Stimulated activated CD4-positive, alpha-beta T cell treated with anti-CD3 and anti-CD28 coated beads, Interleukin-12 subunit alpha, Interleukin-12 subunit beta, amount 100 ng/mL, for 24 hours (primary cell): Measurements from ENCODE around the gene NSUN7.
"Not testable (repeated sequence)": the region's sequence is repeated elsewhere in the genome, so short reads cannot be mapped to it uniquely, and the experiment has no call there.

Source experiments
- DNase-seq, 2 experiments: peaks; one replicate each; pipeline ENCODE4 v3.0.0-alpha.2; 2020; ENCODE audit warnings: low read depth in 2 of 2

The NSUN7 gene, protein sequence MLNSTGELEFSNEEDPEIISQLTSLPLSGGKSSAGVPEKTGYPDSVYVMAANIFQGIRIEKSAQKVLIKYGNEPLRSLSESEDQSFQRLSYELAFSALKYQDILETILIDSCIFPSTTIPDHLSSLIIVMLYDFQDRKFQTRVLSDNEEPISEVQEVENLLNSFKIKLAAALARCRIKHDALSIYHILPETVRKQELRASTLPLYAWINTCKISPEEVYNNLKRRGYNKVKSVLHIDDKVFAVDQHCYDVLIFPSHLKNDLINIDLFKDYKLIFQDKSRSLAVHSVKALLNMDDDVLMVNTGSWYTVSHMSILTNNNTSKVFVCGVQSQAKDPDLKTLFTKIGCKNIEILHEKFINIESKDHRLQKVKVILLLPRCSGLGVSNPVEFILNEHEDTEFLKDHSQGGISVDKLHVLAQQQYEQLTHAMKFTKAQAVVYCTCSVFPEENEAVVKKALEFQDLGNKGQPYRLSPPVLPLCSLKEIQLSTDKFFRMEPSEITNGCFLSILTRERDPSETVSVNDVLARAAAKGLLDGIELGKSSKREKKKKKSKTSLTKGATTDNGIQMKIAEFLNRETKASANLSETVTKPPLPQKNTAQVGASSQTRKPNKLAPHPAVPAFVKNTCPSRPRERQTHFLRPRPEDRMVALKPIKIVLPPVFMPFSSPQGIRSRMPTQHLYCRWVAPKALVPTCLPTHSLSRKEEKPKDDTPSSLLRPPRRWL

DNA sequence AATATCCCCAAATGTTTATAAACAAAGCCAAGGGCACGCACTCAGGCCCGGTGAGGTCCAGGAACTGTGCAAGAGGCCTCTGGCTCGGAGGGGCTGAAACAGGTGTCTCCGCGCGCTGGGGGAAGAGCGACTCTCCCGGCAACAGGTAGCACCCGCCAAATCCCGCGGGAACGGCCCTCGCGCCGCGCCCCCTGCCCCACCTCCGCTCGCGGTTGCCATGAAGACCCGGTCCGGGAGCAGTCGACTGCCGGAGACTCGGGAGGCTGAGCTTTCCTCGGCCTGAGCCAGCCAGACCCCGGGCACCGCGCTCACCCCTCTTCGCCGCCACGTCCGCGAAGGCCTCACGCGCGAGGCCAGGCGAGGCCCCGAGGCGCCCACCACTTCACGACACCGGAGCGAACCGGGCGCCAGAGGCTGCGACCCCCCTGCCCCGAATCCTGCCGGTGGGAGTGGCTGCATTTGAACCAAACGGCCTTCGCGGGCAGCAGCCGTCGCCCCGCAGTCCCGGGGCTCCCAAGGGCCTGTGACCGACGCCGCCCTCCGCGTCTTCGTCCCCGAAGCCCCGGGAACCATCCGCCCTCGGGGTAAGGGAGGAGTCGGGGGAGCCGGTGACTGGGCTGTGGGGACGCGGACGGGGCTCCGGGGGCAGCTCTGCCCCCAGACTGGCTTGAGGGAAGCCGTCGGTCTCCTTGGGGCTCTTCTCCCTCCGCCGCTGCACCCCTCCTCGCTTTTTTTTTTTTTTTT is at the start of gene NSUN7:
TSS of gene NSUN7 (plus strand) at position 239 of the 744 bp plus-strand sequence. CDS start 739 bp downstream, outside the sequence.
- DNase-seq: peak in 1 of 2 experiments; percentile 7

DNA sequence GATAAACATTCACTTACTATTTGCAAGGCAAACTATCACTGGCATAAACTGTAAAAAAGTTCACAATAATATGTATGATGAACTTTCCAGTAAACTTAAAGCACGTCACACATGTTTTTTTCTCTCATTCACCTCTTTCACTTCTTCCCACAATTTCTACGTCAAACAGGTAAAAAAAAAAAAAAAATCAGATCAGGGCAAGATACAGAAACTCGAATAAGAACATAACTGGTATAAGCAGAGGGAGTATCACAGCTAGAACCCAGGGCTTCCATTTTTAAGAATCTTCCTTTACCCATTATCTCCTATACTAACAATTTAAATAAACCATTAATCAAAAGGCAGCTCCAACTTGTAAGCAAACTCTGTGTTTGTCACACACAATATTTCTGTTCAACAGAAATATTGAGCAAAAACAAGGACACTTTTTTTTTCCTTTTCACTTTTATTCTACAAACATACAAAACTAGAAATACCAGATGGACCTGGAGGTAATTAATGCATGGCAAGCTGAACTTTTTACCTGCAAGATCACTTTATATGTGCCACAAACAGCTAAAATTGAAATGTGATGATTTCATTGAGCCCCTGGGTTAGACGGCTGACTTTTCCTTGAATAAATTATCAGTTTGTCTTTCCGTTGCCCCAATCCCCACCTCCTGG is 47.5 kb upstream of the NSUN7 start:
- DNase-seq: no peak

DNA sequence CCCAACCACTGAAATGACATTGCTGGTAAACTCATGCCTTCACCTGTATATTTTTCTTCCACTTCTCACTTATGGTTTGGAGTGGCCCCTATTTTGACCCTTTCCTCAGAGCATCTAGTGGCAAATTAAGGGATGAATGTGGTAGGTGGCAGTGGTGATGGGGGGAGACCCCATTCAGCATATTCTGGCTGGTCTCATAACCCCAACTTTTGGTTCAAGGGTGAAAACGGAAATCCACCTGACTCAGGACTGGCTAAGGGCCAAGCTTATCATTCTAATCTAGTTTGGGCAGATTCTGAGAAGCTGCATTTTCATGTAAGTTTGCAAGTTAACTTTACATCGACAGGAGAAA is 47.0 kb upstream of the NSUN7 start:
- peak in 1 of 2 experiments; percentile 17 for DNase-seq

DNA sequence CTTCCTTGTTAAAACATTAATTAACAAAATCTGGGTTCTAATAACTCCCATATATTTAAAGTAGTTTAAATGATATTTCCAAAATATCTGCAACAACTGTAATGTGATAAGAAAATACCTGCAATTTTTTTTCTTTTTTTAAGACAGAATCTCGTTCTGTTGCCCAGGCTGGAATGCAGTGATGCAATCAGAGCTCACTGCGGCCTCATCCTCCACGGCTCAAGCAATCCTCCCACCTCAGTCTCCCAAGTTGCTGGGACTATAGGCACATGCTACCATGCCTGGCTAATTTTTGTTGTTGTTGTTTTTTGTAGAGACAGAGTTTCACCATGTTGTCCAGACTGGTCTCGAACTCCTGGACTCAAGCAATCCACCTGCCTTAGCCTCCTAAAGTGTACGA is 45.7 kb upstream of the NSUN7 start:
- no peak for DNase-seq

DNA sequence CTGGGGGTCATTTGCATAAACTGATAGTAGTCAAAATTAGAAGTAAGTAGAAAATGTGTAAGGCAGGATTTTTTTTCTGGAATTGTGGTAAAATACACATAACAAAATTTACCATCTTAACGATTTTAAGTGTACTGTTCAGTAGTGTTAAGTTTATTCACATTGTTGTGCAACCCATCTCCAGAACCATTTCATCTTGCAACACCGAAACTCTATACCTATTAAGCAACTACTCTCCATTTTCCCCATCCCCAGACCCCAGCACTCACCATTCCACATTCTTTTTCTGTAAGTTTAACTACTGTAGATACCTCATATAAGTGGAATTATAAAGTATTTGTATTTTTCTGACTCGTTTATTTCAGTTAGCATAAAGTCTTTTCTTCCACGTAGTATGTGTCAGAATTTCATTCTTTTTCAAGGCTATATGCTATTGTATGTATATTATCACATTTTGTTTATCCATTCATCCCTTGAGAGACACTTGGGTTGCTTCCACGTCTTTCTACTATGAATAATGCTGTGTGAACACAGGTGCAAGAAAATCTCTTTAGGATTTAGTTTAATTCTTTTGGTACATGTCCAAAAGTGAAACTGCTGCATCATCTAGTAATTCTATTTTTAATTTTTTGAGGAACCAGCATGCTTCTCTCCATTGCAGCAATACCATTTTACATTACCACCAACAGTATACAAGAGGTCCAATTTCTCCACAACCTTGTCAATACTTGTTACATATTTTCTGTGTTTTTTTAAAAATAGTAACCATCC is 39.1 kb upstream of the NSUN7 start:
- no peak for DNase-seq

DNA sequence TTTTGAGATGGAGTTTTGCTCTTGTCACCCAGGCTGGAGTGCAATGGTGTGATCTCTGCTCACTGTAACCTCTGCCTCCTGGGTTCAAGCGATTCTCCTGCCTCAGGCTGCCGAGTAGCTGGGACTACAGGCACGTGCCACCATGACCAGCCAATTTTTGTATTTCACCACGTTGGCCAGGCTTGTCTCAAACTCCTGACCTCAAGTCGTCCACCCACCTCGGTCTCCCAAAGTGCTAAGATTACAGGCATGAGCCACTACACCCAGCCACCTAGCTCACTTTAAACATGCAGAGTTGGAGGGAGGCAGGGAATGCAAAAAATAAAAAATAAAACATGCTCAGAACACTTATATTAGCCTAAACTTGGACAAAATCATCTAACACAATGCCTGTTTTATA is 36.8 kb upstream of the NSUN7 start:
- DNase-seq: not testable (repeated sequence)

DNA sequence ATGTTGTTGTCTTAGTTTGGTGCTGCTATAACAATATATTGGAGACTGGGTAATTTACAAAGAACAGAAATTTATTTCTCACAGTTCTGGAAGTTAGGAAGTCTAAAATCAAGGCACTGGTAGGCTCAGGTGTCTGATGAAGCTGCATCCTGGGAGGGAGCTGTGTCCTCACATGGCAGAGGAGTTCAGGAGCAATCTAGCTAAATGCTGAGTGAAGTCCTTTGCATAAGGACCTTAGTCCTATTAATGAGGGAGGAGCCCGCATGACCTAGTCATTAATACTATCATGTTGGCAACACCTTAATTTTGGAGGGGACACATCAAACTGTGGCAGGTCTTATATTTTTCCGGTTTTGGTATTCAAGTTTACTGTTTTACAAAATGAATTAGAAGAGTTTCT is 36.0 kb upstream of the NSUN7 start:
- DNase-seq: no peak

DNA sequence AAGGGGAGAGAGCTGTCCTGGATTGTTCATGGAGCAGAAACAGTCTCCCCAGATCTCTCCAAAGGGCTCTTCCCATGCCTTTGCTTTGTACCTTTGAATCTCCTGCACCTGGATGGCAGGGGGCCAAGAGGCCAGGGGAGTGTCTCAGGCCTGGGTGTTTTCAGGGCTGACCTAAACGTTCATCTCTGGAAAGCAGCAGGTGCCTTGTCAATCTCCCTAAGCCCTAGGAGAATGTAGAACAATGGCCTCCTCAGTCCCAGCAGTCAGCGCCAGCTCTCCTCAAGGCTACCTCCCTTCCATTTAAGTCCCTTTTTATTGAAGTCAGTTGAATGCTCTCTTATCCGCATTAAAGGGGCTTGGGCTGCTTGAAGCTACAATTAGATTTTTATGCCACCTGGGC is 31.2 kb upstream of the NSUN7 start:
- no peak for DNase-seq

DNA sequence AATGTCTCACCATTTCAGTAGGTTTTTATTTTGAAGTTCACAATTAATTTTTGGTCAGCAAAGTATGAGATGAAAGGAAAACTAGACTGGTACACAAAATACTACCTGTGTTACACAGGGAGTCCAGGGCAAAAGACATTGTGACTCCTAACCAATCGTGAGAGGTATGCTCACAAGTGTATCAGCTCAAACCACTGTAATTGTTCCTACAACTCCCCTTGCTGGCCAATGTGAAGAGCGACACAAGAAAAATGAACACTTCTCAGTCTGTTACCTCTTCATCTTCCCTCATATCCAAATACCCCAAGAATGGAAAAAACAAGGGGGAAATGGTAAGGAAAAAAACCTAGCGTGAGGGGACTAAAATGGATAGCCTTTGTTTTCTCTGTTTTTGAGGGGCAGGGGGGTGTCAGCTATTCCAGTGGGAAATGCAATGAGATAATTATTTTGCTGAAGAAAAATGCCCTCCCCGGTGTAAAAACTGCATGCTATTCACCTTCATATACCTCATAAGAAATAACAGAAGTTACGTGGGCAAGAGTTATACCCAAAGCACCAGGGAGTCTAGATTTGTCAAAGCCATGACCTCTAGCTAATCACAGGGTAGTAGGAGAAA is 30.6 kb upstream of the NSUN7 start:
- no peak for DNase-seq

DNA sequence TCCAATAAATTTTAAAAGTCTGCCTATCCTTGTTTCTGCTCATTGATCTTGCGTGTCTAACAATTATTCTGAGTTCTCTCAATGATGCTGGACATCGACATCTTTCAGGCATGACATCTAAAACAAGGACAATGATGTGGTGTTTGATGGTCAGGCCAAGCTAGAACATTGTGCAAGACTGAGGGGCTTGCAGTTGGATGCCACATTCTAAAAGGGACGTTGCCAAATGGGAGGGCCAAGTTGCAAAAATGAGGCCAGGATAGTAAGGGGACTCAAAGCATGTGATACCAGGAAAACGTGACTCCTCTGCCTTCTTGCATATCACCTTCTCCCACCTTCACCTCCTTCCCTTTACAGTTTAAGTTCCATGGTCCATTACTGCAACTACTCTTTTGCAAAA is 29.4 kb upstream of the NSUN7 start:
- no peak for DNase-seq

DNA sequence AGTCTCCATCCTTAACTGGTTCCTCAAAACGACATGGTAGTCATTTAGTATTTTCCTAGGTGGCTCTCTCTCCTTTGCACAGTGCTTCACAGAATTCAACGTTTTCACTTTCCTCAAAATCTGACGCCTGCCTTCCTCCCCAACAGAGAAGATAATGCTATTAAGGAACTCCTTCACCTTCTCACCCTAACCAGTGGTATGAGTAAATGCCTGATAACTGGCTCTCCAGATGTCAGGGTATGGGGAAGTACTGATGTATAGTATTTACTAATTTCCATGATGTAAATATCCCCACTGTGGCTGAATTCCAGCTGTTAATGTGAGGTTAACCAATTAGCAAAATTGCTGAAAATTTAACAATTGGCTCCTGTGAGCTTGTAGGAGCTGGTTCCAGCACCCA is 28.8 kb upstream of the NSUN7 start:
- no peak for DNase-seq

DNA sequence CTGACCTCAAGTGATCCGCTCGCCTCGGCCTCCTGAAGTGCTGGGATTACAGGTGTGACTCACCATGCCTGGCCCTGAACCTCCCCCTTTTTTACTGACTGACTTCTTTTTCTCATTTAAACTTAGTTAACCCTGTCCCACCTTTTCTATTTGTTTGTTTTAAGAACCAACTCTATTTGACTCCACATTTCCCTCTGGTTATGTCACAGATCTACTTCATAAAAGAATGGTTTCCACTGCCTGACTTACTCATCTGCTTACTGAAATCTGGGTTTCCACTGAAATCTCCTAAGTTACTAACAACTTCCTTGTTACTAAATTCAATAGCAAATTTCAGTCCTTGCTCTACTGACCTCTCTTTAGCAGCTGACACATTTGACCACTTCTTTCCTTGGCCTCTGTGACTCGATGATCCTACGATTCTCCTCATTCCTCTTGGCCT is 28.0 kb upstream of the NSUN7 start:
- DNase-seq: no peak

DNA sequence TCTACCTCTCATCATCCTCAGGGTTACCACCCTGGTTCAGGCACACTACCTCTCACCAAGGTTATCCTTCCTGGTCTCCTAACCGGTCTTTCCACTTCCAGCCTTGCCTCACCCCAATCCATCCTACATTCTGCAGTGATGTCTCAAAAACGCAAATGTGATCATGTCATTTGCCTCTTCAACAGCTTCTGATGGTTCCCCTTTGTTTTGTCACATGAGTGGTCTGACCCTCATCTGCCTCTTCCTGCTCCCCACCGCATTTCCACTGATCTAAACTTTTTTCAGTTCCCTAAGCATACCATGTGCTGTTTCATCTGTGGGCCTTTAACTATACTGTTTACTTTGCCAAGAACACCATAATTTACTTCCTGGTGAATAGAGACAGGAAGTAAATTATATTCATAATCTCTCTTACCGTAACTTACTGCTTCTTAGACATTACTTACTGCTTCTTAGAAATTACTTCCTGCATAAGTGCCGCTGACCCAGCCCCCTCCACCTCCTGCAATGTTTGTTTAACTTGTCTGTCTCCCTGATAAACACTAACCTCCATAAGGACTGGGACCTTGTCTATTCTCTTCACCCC is 27.1 kb upstream of the NSUN7 start:
- DNase-seq: no peak

DNA sequence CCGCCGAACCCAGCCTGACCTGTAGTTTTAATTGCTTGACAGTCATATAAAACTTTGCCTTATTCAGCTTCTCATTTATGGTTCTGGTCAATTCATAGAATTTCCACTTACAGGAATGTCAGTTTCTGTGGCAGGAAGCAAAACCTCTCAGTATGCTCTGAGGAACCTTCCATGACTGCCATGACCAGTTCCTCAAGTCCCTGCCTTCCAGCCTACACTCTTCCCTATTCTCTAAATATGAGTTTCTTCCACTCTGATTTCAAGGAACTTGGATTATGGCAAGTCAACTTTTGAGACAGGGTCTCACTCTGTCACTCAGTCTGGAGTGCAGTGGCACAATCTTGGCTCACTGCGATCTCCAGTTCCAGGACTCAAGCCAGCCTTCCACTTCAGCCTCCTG is 26.0 kb upstream of the NSUN7 start:
- DNase-seq: no peak

DNA sequence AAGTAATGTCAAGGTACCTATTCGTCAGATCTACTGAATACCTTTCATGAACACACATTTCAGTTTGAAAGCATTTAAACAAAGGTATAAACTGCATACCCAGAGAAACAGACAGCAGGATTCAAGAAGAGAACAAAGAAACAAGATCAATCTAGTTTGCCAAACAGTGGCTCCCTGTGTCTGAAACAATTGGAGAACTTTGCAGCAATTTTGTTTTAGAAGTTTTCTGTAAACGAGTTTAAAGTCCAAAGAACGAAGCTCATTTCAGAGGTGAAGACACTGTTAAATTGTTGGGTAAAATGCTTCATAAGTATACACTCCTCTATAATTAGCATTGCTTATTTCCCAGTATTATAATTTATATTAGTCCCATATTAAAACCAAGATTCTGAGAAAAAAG is 21.4 kb upstream of the NSUN7 start:
- no peak for DNase-seq

DNA sequence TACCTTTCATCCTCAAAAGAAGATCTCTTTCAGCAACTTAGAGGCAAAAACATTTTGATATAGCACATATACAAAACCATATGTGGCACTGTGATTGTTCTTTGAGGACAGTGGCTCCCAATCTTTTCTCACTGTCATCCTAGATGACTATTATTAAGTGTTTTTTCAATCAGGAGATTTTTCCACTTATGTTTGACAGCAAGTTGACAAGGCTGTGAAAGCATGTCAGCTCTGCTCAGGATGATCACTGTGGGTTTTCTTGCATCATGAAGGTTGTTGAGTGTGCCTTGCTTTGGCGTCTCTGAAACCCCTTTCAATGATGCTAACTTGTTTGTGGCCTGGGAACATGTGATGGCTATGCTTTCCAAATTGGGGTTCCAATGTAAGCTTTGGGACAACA is 20.2 kb upstream of the NSUN7 start:
- DNase-seq: no peak

DNA sequence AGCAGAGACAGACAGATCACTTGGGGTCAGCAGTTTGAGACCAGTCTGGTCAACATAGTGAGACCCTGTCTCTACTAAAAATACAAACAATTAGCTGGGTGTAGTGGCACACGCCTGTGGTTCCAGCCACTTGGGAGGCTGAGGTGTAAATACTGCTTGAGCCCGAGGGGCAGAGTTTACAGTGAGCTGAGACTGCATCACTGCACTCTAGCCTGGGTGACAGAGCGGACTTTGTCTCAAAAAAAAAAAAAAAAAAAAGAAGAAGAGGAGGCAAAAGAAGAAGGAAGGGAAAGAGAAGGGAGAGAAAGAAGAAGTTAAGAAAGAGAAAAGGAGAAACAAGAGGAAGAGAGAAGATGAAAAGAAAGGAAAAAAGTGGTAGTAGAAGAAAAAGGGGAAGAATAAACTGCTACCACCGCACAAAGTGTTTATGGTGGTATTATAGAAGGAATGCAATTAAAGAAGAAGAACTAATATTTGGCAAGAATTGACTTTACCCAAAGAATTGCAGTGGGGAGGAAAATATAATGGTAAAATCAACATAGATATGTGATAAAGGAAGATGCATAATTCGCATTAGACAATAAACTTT is 19.6 kb upstream of the NSUN7 start:
- DNase-seq: no peak

DNA sequence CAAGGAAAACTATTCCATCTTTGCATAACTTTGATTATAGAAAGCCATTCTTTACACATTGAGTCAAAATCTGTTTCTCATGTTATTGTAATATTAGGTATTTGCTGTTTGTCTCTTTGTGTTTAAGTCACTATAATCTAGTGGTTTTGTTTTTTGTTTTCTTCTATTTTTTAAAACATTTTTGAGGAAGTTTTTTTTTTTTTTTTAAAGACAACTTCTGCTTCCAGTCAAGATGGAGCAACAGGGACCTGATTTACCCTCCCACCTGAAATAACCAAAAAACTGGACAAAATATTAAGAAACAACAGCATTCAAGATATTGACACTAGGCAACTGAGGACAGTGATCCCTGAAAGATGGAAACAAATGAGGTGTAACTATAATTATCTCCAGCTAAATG is 18.4 kb upstream of the NSUN7 start:
- no peak for DNase-seq

DNA sequence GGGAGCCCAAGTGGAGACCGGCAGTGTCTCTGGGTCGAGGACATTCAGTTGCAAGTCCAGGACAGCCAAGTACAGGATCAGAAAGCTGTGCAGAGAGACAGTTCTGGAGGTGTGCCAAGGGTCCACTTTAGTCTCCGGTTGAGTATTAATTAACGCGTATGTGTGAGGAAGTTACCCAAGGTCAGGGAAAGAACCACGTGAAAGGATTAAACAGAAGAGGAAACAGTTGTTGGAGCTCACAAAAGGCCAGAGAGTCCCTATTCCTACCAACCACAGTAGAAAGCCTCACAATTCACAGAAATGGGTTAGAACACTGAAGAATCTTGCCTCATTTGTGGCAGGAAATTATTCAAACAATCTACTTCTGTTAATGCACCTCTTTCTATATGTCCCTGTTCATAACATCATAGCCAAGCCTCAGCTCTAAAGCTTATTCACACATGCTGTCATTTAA is 17.9 kb upstream of the NSUN7 start:
- DNase-seq: no peak

DNA sequence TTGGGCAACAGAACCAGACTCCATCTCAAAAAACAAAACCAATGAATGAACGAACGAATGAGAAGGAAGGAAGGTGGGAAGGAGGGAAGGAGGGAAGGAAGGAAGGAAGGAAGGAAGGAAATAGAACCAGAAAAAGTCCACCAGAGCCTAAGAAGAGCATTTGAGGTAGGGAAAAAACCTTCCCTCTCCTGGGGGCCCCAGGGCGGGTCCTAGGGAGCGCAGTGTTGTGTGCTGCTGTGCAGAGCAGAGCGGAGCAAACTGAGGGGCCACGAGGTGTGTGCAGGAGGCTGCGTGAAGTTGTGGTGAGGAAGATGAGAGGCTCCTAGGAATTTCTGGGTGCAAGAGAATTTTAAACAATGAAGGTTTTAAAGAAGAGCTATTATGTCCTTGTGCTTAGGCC is 16.0 kb upstream of the NSUN7 start:
- no peak for DNase-seq
